GM21786 (cell line): ENCODE results near the gene CD2.

Experiments used
- ATAC-seq: cut with Tn5 transposase; IDR thresholded peaks from one replicate; pipeline ENCODE4 v1.9.1; 2021; ENCODE audit not compliant: unreplicated experiment

The CD2 gene

DNA sequence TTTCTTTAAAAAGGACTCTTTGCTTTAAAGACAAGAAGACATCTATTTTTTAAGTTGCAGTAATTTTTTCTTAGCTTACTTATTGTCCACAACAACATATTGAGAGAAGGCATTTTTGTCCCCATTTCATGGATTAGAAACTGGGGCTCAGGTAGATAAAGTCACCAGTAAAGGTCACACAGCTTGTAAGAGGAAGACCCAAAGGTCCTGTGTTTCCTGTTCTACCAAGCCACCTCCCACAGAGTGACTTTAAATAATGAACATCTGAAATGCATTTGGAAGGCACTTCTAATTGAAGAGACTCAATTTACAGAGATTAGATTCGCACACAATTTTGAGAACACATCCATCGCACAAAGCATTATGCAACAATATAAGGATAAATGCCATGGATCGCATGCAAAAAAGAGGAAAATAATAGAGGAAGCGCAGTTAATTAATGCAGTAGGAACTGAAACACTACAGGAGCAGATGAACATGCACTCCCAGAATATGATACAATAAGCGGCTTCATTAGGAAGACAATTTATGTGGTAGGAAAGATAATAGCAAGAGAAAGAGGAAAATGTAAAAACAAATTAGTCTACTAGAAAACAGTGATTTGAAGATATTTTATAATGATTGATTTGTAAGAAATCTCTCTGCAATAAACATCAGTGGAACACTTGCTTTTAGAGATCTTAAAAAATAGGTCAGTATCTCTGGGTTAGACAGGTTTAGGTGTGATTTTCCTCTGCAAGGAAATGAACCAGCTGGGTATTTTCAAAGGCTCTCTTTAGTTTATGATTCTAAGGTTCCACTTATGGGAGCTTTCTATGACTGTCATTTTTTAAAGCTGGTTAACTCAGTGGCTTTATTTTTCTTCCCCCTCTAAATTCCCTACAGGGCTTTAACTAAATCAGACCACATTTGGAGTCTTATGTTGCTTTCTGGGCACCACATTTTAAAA, 27.1 kb upstream of the CD2 start:
- ATAC-seq: no peak

DNA sequence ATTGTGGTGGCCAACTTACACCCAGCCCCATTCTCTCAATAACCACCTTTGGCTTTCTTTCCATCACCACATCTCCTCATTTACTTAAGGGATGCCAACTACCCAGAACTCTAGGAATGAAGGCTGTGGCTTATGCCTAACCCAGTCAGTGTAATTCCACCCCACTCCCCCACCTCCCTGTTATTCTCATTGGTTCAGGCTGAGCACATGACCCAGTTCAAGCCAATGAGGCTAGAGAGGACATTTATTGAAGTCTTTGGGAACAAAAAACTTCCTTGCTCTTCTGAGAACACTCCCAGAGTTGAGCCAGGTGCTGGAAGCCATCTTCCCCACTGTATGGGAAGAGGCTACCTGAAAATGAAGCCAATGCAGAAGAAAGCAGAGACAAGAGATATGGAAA, 22.8 kb upstream of the CD2 start:
- no peak for ATAC-seq

DNA sequence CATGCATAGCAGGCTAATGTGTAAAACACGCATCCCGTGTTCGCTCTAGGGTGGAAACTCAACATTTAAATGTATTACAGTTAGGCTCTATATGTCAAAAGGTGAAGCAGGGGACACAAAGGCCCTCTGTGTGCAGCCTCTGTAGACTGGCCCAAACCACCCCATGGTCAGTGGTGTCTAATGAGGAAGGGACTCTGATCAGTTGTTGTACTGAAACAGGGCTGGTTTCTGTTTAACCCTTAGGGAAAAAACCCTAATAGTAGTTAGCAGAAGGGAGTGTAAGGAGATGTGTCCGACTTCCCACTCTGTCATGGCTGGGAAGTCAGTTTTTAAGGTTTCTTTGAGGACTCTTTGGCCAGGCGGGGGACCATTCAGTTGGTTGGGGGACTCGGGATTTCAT, 21.5 kb upstream of the CD2 start:
- ATAC-seq: no peak

DNA sequence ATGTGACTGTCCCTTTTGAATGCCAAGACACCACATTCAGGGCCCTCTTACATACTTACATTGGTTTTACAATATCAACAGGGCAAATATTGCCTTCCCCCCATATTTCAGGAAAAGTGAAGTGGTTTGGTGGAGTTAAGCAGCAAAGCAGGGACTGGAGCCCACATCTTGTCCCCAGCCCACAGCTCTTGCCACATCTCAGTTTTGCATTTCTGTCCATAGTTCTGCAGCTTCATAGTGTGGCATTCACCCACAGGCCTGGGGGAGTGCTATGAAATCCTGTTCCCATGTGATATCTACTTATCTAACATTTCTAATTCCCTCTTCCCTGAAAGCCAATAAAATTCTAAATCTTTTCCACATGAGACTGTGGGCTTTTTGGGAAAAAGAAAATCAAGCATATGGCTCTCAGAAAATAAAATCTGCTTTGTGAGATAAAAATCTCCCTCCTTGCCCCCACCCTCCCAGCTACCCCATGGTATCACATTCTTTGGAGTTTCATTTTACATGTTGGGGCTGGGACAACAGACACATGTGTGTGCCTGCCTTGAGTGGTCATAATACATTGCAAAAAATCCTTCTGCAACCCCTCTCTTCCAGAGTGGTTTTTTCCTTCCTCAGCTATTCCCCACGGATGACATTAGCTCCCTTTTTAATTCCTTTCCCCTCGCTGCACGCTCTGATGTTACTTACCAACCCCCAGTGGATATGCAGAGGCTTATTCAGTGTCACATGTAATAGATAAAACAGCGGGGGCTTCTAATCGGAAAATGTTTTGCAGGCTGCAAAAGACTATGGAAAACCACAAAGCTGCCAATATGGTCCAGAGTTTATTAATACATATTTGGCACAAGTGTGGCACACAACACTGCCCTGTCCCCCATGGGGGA, 20.5 kb upstream of the CD2 start:
- ATAC-seq: no peak

DNA sequence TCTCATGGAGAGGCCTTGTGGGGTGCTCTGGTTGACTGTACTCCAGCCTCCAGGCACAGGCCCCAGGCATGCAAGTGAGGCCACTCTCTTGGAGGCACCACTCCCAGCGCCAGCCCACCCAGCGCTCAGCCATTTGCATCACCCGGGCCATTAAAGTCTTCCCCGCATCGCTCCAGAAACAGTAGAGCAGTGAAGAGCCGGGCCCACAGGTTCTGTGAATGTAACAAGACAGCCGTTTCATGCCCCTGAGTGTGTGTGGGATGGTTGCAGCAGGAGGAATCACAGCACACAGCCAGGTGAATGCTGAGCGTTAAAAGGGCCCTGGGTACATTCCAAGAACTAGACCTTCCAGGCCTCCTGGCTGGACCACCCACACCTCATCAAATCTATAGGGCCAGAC, 19.0 kb upstream of the CD2 start:
- no peak for ATAC-seq

DNA sequence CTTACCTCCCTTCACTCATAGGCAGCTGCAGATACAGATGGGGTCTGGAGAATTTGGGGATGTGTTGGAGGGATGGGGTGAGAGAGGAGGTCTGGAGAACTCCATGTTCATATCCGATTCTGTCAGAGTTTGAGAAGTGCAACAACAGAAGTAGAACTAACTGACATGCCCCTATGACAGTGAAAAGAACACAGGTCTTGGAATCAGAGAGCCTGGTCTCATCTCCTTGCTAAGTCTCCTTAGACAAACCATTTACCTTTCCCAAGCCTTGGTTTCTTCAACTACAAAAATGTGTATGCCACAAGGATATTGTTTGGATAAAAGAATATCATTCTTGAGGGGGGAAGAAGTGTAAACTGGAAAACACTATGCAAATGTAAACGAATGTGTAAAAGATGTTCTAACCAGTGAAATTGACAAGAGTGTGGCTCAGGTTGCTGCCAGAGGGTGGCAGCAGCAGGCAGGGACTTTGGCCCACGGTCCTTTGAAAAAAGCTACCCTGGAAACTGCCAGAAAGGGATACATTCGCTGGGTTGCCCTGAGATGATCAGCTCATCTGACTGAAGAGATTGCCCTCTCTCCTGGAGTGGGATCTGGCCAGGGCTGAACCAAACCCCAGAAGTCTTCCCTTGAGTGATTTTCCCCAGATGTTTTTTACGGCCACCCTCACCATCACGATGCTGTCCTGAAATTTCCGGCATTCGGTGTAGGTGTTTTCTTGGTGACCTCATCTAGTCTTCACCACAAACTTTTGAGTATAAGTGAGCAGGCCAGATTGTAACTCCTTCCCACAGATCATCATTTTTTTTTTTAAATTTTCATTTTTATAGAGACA, 17.0 kb upstream of the CD2 start:
- peak; percentile 39 for ATAC-seq

DNA sequence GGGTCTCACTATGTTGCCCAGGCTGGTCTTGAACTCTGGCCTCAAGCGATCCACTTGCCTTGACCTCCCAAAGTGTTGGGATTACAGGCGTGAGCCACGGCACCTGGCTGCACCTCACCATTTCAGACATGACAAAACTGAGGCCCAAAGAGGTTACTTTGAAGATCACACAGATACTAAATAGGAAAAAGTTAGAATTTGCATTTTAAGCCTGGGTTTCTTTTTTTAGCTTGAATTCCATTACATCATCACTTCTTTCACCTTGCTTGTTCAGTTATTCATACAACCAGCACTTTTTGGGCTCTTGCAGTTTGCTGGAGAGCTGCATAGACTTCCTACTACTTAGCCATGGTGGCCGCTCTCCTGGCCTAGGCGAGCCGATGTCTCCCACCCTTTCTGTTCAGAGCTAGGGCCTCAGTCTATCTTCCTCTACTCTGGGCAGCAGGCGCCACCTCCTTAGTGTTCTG, 16.3 kb upstream of the CD2 start:
- peak; percentile 34 for ATAC-seq

DNA sequence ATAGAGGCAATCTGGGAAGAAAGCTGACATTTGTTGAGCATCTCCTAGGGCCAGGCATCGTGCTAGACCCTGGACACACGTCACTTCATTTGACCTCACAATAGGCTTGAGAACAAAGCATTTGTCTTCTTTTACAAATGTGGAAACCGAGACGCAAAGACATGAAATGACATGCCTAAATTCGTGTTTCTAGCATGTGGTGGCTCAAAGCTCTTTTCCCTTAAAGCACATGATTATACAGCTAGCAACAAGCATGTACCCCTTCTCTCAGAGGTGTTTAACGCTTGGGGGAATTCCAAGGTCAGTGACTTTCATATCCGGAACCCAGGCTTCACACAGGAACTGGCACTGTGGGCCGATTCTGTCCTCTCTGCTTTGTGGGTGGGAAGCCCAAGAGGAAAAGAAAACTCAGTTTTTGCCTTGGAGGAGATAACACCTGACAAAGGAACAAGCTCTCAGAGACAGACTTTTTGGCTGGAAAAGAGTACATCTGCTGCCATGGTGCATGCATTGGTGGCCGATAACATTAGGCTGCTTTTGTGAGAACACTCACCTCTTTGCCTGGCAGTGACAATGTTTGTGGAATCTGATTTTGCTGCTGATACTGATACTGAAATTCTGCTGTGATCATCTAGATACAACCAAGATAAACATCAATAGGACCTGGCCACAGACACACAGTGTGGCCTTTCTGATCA, 15.4 kb upstream of the CD2 start:
- ATAC-seq: peak; percentile 60

DNA sequence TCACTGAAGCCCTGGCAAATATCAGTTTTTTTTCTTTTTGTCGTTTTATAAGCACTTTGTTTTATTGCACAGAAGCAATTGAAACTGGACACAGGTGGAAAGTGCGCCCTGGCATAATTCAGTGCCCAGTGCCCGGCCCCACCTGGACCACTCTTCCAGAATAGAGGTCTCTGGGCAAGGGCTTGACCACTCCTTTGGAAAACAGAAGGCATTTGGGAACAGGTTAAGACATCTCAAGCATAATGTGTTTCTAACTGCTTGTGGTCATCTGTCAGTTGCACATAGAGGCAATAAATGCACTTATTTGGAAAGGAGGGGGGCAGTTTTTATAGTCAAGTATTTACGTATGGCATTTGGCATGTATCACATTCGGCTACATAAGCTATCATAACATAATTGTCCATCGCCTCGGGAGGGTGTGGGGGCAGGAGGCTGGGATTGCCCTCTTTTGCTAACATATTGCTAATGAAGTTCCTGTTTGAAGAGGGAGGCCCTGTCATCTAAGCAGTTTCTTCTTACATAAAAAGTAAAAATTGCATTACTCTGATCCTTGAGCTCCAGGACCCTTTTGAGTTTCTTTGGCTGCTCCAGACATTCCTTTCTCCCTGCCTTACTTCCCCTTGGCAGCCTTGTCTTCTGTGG, 14.7 kb upstream of the CD2 start:
- no peak for ATAC-seq

DNA sequence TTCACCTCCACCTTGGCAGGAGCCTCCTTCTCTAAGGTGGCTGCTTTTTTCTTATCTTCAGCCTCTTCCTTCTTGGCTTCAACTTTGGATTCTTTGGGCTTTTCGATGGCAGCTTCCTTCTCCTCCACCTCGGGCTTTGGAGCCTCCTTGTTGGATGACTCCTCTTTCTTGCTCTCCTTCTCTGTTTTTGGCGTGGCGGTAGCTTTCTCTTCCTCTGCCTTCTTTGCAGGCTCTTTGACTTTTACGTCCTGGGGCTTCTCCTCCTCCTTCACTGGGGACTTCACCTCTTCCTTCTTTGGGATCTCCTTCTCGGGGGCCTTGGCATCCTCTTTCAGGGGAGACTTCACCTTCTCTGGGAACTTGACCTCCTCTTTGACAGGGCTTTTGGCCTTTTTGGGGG, 13.9 kb upstream of the CD2 start:
- ATAC-seq: no peak

DNA sequence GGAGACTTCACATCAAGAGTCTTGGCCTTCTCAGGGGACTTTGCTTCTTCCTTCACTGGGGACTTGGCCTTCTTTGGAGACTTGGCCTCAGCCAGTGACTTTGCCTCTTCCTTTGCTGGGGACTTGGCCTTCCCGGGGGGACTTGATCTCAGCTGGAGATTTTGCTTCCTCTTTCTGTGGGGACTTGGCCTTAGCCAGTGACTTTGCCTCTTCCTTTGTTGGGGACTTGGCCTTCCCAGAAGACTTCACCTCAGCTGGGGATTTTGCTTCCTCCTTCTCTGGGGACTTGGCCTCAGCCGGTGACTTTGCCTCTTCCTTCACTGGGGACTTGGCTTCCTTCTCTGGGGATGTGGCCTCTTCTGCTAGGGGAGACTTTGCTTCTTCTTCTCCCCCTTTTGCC, 13.5 kb upstream of the CD2 start:
- no peak for ATAC-seq

DNA sequence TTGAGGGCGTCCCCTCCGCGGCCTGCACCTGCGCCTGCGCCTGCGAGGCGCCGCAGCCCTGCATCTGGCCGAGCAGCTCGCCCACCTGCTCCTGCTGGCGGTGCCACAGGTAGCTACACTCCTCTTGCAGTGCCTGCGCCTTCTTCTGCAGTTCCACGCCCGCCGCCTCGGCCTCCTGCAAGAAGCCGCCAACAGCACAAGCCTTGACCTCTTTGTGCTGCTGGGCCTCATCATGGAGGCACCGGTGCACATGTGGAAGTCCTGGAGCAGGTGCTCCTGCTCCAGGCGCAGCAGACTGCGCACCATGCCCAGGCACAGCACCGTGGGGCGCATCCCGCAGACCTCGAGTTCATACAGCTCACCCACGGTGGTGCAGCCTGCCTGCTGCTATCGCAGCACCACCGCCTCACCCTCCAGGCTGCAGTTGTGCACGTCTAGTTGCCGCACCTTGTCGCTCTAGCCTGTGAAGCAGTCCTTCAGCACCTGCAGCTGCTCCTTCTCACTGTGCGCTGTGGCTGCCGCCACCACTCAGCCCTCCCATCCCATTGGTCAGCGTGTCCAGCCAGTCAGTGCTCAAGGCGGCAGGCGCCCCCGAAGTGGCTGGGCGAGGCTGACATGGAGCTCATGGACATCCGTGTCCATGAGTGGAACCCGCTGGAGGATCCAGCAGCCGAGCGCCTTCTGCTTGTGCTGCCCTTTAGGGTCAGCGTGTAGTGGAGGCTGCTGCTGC, 12.2 kb upstream of the CD2 start:
- no peak for ATAC-seq

DNA sequence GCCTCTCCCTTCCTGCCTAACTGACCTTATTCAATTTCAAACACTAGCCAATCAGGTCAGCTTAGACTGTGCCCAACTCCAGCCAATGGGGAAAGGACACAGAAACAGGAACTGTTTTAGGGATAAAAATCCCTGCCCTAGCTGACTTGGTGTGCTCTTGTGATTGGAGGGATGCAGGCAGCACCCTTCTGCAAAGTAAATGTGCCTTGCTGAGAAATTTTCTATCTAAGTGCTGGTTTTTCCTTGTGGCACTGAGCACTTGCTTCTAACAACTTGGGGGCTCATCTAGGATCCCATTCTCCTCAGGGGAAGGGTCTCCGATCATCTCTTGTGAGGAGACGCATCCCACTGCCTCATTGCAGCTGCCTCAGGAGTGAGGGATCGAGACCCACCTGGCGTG, 10.7 kb upstream of the CD2 start:
- ATAC-seq: no peak

DNA sequence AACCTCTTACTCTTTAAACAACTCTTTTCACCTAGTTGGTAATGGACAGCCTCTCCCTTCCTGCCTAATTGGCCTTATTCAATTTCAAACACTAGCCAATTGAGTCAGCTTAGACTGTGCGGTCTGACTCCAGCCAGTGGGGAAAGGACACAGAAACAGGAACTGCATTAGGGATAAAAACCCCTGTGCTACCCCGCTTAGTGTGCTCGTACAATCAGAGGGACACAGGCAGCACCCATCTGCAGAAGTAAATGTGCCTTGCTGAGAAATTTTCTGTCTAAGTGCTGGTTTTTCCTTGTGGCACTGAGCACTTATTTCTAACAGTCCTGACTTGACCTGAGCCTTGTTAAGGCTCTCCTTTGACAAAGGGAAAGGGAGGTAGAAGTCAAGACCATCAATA, 6.0 kb upstream of the CD2 start:
- no peak for ATAC-seq

DNA sequence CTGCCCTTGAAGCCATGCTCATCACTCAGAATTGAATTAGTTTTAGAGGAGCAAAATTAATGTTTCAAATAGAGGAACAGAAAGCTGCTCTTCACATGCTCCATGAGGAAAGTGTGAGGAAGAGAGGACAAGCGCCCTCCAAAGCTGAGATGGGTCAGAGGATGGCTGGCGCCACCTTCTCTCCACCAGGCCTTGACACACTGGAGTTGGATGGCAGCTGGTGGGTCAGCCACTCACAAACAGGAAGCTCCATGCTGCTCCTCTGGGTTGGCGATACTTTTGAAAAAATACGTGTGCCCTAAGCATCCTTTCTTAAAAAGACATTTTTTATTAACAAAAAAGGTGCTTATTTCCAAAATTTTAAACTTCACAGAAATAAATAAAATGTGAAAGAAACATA, 3.1 kb upstream of the CD2 start:
- no peak for ATAC-seq

DNA sequence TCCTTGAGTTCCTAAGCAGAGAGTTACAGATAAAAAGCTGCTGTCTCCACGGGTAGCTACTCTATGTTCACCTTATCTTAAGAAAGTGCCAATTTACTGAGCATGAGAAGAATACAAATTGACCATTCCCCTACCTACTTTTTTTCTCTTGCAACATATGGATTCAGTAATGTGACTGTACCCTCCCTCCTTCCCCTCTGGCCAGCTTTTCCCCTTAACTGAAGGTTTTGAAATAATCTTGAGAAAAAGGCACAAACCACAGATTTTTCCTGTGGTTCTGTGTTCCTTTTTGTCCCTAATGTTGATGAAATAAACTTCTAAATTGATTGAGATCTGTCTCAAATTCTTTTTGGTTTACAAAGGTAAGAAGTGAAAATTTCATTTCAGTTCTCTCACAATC, 2.6 kb upstream of the CD2 start:
- no peak for ATAC-seq

DNA sequence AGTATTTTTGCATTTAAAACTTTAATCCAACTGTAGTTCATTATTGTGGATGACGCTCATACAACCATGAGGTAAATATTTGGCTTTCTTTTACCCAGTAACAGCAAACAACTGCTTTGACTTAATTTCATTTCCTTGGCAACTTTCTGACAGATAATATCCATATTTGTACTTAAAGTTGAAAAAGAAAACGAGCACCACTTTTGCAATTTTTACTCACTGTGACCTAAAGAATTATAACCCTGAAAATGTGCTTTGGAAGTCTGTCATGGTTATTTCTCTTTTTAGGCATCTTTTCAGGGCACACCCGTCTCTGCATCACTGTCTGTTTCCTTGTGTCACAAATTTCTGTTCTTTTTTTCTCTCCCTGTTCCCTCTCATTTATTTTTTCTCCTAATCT, 918 bp upstream of the CD2 start:
- no peak for ATAC-seq

DNA sequence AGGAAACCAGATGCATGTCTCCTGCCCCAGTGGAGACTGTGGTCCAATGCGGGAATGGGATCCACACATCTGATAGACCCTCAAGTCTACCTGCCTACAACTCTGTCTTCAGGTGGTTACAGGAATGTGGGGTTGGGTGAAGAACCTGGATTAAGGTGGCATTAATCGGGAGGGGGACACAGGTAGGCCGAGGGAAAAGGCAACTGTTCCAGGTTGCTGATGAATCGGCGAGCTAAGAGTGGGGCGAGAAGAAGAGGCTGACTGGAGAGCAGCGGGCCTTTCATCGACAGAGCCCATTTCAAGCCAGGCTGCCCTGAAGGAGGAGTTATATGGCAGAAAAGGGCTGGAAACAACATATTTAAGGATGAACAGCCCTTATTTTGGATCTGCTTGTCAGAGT, 836 bp downstream of the CD2 start:
- ATAC-seq: no peak

DNA sequence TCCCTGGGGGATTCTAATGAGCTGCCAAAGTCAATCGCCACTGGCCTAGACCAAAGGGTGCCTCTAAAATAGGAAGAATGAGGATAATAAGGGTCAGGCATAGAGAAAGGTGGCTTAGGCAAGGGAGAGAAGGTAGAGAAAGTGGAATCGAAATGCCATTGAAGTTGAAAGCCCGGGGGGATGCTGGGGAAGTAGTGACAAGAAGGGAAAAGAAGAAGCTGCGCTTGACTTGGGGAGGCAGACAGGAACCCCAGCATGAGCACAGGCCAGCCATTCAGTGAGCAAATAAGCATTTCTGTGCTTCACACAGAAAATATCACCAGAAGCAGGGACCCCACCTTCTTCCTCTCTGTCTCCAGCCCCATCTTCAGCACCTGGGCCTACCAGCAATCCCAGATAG, 1.5 kb downstream of the CD2 start:
- no peak for ATAC-seq
